GM12872 (cell line): ENCODE measurements around the gene LTBP2.

Source experiments
- CTCF ChIP-seq: IDR thresholded peaks from 3 replicates; pipeline ENCODE4 v1.5.1; 2011; ENCODE audit warnings: low read depth, mild to moderate bottlenecking, low read length, moderate library complexity; ENCODE audit not compliant: insufficient read depth

The LTBP2 gene

GRCh38 chr14:74585406-74586335 lies 26.4 kb downstream of the LTBP2 start:
- no peak for TF ChIP-seq CTCF

- TF ChIP-seq CTCF = no peak
Observed at GRCh38 chr14:74584951-74585350, 27.1 kb downstream of the LTBP2 start.

- TF ChIP-seq CTCF = no peak
Observed at GRCh38 chr14:74583689-74584434, 28.2 kb downstream of the LTBP2 start.

GRCh38 chr14:74582910-74583581 lies 29.0 kb downstream of the LTBP2 start:
- no peak for TF ChIP-seq CTCF

- TF ChIP-seq CTCF = no peak
Observed at GRCh38 chr14:74580275-74580672, 31.8 kb downstream of the LTBP2 start.

GRCh38 chr14:74579447-74580274 lies 32.4 kb downstream of the LTBP2 start:
- TF ChIP-seq CTCF = no peak
